Stimulated activated CD4-positive, alpha-beta T cell treated with anti-CD3 and anti-CD28 coated beads, Interleukin-1b, Interleukin-23, amount 100 ng/mL, for 24 hours (primary cell): Measurements from ENCODE around the gene CRYBB1.

Experiments used
- DNase-seq, 4 experiments: peaks; one replicate each; pipeline ENCODE4 v3.0.0-alpha.2; 2020; ENCODE audit warnings: low read depth in 4 of 4, low spot score in 1 of 4

Gene CRYBB1

DNA sequence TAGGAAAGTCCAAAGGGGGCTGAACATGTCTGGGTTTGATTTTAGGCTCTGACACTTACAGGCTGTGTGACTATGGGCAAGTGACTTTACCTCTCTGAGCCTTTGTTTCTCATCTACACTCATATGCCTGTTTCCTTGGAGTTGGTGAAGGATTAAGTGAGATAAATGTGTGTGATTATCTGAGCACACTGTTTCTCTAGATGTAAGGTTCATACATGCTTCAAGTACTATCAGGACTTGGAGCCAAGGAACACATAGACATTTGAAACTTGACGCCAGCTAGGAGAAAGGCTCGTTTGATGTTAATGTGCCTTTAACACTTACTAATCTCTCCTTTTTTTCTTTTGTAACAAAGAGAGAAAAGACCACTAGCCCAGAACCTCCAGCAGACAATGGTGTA is 9.7 kb downstream of the CRYBB1 start:
- no peak for DNase-seq

DNA sequence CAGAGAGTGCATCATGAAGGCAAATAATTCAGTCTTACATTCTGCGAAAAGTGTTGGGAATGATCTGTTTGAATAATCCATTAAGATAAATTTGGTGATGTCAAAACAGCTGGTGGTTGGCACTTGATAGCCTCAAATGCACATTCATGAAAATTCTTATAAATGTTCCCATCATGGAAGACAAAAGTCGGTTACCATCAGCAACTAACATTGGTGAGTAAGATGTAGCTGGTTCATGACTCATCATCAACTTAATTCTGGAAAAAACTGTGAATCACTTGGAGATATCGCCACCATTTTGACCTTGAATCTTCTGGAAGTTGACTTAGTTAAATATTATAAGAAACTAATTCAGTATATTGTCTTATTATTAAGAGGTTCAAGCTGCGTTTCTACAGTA is 11.2 kb downstream of the CRYBB1 start:
- DNase-seq = no peak

DNA sequence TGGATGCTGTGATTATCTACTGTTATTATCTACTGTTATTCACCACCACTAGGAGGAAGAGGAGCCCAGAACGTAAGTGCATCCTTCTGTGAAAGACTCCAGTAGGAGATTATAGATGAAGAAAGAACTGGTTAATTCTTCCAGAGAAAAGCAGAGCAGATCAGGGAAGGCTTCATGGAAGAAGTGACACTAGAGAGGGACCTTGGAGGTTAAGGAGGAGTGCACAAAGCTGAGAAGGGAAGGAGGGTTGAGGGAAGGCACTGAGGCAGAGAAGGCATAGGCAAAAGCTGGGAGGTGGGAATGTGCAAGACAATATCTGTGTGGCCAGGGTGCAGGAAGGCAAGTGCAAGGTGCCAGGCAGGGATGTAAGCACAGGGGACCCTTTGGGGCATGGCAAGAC is 13.5 kb downstream of the CRYBB1 start:
- DNase-seq = no peak

DNA sequence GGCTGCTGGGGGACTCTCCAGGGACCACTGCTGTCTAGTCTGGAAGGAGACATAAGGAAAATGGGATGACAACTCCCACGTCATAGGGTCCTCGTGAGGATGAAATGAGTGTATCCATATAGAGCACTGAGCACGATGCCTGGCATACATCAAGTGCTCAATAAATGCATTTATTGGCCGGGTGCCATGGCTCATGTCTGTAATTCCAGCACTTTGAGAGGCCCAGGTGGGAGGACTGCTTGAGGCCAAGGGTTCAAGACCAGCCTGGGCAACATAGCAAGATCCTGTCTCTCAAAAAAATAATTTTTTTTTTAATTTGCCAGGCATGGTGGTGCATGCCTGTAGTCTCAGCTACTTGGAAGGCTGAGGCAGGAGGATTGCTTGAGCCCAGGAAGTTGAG is 15.7 kb downstream of the CRYBB1 start:
- DNase-seq = no peak

DNA sequence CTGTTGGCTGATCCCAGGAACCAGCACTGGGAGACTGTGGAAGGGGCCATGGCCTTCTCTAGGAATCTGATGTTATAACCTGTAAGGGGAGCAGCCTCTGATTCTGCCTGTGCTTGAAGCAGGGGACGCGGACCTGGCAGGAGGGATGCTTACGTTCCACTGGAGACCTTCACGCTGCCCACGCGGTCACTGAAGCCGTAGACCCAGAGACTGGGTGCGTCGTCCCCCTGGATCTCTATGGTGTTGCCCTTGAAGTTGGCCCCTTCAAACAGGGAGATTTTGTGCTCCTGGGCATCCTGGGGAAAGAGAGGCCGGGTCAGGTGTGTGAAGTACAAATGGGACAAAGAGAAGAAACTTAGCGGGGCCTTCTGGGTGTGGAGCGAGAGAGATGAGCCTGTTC is 16.1 kb downstream of the CRYBB1 start:
- DNase-seq = no peak

DNA sequence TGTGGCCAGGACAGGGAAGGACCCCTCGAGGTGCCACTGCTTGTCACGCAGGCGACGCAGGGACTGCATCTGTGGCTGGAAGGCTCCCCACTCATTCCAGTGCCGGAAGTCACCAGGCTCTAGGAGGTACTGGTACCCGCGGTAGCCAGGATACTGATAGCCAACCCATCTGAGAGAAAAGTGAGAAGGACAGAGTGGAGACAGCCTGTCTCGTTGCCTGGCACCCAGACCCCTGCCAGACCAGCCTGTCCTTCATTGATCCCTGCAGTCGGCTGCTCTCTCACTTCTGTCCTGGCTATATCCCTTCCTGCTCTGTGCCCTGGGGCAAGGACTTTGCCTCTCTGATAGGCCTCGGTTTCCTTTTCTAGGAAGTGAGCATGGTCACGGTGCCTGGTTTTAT is 18.3 kb downstream of the CRYBB1 start:
- no peak for DNase-seq

DNA sequence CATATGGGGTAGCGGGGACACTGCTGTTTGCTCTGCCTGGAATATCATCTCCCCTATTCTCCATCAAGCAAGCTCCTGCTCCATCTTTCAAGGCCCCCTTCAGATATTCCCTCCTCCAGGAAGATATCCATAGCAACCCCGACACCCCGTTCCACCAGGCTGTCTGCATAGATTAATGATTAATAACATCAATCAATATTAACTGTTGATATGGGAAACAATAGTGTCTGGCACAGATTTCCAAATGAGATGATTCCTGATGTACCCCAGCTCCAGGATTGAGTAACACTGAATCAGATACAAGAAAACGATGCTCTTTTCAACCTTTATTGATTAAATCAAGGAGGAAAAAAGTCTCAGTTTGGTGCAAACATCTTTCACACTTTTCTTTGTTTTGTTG is 20.3 kb downstream of the CRYBB1 start:
- no peak for DNase-seq

DNA sequence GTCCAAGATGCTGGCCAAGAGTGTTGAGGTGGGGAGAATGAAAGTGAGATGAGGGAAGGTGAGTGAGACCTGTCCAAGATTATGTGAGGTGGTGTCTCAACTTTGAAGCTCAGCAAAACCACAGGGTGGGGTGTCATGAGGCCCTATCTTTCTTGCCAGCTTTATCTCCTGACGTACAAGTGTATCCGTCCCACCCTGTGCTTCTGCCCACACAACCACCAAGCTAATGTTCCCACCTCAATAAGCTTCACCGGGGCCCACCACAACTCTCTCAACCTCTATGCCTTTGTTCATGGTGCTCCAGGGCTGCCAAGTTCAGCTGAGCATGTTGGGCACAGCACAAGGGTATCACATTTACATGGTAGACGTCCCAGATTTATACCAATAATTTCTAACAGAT is 20.8 kb downstream of the CRYBB1 start:
- DNase-seq = no peak

DNA sequence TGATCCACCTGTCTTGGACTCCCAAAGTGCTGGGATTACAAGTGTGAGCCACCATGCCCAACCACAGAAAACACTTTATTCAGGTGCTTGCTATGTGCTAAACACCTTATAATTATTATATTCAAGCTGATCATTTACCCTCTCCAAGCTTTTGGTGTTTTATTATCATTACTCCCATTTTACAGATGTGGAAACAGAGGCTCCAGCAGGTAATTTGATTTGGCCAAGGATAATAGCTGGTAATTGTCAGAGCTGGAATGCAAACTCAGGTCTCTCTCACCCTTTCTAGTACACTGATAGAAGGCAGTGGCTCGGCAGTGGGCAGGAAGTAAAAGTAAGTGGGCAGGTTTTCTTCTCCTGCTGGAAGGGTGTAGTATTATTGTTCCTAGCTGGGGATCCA is 24.1 kb downstream of the CRYBB1 start:
- DNase-seq = no peak

DNA sequence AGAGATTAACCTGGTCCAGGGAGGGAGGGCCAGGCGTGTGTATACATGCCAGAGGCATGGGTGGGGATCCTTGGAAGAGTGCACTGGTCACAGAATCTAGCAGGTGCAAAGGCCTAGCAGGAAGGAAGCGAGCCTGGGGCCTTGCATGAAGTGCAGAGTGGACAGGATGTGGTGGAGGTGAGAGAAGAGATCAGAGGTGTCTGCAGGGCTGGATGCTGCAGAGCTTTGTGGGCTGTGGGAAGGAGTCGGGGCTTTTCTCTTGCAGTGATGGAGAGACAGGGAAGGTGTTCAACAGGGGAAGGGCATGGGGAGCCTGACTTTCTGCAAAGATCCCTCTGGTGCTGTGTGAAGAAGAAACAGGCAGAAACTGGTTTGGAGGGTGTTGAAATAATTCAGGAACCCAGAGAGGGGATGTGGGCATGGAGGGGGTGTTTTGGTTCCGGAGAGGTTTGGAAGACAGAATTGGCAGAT is 25.4 kb downstream of the CRYBB1 start:
- no peak for DNase-seq

DNA sequence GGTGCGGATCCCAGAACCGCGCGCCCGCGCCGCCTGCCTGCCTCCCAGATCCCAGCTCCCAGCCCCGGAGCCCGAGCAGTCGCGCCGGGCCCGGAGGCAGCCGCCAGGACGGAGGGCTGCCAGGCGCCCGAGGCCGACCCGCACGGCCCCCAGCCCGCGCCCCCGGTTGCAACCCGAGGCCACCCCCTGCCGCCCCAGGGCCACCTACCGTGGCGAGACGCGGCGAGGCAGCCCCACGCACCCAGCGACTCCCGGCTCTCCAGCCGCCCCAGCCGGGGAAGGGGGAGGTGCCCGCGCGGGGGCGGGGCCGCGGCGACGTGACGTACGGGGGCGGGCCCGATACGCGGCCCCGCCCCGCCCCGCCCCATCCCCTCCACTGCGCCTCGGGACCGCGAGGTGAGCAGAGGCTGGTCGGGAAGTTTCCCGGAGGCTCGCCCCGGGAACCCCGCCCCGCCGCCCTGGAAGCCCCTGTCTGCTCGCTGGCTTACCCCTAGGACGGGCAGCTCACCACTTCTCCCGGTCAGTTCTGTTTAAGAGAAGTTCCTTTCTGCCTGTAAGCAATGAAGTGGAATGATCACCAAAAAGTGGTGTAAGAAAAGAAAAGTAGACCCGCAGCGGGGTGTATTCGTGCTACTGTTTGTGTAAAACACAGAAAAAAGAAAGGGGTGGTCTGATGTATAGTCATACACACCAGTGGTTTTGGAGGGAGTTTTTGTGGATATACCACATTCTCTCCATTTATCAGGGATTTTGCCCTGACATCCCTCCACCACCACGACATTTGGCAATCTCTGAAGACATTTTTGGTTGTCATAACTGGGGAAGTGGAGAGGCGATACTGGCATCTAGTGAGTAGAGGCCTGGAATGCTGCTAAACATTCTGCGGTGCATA is 27.7 kb downstream of the CRYBB1 start, which contains the start of gene TPST2:
TSS of gene TPST2 (minus strand) at position 288 of the 892 bp plus-strand sequence. CDS start 48,502 bp downstream, outside the sequence.
- DNase-seq = peak; percentile 35 to 71 (median 57)

DNA sequence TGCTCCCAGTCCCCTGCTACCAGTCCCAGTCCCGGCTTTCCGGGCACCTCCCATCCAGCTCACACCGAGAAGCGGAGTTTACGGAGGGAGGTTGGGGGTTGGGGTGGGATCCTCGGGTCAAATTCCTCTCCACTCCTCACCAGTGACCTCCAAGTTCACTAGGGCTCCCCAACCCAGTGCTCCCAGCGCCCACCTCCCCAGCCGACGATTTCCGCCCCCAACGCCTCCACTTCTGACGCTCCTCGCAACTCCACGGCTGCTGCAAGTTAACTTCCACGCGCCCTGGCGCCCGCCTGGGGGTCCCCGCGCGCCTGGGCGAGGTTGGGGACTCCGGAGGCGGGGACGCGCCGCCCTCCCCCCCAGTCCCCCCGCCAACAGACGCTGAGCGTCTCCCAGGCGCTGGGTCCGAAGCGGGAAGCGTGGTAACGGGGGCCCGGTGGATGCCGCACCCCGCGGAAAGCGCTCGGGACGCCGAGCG is 28.4 kb downstream of the CRYBB1 start:
- DNase-seq = peak in 2 of 4 experiments; percentile 13 to 14

DNA sequence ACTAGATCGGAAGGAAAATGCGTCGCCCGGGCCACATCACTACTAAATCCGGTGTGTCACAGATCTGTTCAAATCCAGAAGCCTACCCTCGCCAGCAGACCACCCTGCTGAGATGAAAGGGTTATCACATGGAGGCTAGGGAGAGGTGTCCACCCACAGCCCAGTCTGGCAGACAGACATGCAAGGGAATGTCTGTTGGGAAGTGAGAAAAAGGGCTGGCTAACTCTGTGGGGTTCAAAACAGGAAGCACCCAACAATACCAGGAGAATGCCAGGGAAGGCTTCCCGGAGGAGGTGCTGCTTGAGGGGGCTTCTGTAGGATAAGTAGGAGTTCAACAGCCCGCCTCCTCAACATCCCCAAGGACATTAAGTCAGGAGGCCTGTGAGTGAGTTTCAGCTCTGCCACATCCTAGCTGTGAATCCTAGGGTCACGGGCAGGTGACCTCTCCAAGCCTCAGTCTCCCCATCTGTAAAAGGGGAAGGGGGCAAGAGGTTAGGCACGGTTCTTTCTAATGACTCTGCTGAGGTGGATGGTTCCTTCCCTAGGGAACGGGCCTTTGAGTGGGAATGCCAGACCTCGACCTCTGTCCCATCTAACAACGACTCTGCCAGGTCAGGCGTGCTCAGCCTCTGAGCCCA is 29.0 kb downstream of the CRYBB1 start:
- no peak for DNase-seq

DNA sequence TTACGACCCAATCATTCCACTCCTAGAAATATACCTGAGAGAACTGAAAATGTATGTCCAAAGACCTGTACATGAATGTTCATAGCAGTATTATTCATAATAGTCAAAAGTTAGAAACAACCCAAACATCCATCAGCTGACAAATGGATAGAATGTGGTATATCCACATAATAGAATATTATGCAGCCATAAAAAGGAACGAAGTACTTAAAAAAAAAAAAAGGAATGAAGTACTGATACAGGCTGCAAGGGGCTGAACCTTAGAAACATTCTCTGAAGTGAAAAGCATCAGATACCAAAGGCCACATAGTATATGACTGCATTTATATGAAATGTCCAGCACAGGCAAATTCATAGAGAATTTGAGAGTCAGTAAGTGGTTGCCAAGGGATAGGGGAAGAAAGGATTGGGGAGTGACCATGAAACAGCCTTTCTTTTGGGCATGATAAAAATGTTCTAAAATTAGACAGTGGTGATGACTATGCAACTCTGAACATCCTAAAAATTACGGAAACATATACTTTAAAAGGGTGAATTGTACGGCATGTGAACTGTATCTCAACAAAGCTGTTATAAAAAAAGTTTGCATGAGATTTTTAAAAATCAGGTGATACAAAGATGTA is 29.7 kb downstream of the CRYBB1 start:
- DNase-seq = no peak

DNA sequence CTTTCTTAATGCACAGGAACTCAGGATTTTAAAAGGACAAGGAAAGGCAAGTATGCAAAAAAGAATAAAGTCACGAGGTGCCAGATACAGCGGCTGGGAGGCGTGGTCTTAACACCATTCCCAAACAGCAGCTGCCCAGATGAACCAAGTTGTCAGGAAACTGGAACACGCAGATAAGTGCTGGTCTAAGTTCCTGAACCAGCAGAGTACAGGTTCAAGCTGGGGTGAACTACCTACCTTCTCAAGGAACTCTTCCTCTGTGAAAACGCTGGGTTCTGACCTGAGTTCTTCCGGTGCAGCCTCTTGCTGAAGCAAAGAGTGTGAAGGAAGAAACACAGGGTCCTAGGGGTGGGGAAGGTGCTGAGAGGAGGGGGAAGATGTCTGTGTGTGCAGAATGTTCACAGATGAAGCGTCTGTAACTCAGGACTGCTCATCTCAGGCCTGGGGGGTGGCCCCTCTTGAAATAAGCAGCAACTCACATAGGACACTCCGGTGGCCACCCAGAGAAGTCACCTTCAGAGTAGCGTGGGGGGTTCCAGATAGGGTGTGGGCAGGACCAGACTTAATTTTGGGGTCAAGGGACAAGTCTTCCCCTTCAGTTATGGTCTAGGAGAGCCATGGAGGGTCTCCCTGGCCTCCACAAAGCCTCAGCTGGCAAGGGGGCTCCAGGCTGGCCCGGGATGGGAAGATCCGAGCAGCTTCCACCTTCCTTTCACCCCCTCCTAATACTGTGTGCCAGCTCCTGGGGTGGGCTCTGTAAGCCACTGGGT is 31.1 kb downstream of the CRYBB1 start:
- DNase-seq = no peak

DNA sequence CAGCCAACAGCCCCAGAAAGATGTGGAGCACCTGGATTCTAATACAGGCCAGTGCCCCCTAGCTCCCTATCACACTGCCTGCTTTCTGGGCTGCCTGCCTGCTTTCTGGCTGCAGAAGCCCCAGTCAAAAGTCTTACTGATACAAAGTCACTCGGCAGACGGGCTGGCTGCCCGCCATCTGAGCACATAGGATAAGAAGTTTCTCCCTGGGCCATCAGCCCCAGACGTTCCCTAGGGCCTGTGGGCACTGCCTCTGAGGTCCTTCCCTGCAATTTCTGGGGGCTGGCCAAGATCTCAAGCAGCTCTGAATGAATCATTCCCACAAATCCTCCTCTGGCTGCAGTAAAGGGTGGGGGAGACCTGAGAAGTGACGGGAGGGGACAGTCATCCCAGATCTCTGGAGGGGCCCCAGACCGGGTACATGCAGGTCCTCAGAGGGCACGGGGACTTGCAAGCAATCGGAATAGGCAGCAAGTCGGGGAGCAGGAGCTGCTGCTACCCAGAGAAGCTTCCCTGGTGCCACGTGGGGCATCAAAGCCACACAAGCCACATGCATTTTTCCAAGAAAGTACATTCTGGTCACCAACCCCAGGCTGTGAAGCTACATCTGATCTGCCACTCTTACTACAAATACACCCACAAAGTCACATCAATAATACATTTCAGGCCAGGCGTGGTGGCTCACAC is 32.6 kb downstream of the CRYBB1 start:
- DNase-seq = no peak

DNA sequence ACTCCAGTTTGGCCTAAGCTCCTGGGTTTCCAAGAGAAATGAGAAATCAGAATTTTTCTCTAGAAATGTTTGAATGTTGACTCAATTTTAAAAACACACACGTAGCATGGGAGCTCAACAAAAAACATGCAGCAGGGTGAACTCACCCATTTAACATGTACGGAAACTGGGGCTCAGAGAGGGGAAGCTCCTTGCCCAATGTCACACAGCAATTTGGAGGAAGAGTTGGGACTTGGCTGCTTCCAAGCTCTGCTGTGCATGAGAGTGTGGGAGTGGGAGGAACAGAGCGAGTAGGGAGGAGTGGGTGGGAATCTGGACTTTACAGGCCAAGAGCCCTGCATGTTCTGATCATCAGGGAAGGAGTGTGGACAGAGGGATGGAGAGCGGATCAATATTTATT is 33.8 kb downstream of the CRYBB1 start:
- no peak for DNase-seq

DNA sequence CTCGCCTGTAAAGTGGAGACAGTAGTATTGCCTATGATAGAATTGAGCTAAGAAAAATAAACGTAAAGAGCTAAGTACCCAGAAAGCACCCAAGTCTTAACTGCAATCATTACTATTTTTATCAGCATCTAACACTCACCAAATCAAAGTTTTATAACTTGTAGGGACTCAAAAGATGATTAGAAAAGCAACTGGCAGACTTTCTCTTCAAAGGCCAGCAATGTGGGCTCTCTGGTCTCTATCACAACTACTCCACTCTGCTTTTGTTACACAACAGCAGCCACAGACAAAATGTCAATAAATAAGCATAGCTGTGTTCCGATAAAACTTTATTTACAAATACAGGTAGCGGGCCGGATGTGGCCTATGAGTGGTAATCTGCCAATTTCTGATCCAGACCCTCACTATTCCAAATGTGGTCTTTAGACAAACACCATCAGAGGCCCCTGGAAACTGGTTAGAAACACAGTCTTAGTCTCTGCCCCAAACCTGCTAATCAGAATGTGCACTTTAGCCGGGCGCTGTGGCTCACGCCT is 36.1 kb downstream of the CRYBB1 start:
- no peak for DNase-seq

DNA sequence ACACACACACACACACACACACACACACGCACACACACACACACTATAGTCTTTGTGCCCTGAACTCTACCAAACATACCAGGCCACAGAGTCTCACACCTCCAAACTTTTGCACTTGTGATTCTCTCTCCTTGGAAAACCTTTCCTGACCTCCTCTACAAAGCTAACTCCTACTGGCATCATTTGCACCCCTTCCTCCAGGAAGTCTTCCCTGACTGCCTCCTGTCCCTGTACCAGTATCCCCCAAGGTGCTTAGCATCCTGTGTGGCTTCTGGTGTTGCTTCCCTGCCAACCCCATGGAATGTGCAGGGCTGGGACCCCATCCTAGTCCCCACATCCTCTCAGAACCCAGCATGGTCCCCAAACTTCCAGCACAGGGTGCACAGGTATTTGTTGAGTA is 36.8 kb downstream of the CRYBB1 start:
- no peak for DNase-seq

DNA sequence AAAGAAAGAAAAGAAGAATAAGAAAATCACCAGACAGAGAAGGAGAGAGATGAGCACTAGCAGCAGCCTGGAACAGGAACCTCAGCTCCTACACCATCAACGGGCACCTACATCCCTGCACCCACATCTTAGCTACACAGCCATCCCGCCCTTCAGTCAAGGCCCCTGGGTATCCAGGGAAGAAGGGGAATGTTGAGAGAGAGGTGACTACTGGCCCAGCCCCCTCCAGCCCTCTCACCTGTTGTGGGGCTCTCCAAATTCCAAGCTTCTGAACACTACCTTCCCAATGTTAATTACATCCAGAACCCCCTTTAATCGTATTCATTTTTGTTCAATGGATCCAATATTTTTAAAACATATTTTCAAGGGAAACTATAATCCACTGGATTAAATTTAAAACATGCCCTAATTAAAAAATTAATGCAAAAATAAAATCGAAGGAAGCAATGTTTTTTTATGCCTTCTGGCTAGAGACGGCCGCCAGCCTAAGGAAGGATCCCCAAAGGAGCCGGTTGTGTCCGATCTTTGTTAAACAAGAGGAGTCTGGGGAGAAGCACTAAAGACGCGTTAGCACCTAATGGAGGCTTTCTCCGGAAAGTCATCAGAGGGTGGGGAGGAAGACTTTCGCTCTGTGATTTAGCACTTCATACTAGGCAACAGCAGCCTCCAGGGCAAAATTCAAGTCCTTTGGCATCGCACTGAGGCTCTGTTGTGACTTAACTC is 37.4 kb downstream of the CRYBB1 start:
- no peak for DNase-seq
